NCI-H526 (cell line): ENCODE results near the gene PCSK4.
"Not testable (repeated sequence)": the region's sequence is repeated elsewhere in the genome, so short reads cannot be mapped to it uniquely, and the experiment has no call there.

Experiments used
- DNase-seq, 2 experiments: peaks; one replicate each; lab custom pipeline; 2025; lab: John Stamatoyannopoulos, UW

The PCSK4 gene

GRCh38 chr19:1522061-1522460, 31.9 kb upstream of the PCSK4 start:
- DNase-seq = no peak

DNA sequence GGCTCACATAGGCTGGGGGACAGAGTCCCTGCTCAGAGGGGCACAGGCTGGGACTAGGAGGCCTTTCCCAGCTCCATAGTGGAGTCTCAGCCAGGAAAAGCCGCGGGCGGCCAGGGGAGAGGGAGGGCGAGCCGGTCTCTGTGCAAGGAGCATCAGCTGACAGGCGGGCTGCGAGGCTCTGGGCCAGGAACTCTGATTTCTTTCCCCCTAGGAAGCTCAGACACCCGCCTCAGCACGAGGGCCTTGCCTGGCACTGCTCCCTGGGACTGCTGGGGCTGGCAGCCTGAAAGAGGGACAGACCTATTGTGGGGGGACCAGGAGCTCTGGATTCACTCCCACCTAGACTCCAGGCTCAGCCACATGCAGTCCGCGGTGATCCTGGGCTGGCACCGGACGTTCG, 31.5 kb upstream of the PCSK4 start:
- DNase-seq = no peak

- DNase-seq = no peak
Observed at GRCh38 chr19:1520203-1520780, 30.1 kb upstream of the PCSK4 start.

GRCh38 chr19:1519802-1520201, 29.7 kb upstream of the PCSK4 start:
- not testable (repeated sequence) for DNase-seq

DNA sequence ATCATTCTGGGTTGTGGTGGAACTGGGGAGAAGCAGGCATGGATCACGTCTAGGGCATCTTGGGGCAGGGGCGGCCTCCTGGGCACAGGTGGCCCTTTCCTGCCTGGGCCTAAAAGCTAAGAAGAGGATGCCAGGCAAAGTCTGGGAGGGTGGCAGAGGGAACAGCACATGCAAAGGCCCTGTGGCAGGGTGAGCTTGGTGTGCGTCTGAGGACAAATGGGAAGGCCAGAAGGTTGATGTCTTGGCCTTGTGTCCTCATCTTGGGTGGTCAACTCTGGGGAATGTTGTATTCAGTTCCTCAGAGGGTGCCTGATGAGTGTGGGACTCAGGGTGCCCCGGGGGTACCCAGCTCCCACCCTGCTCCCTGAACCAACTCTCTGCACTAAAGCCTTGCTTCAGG, 28.3 kb upstream of the PCSK4 start:
- no peak for DNase-seq

DNA sequence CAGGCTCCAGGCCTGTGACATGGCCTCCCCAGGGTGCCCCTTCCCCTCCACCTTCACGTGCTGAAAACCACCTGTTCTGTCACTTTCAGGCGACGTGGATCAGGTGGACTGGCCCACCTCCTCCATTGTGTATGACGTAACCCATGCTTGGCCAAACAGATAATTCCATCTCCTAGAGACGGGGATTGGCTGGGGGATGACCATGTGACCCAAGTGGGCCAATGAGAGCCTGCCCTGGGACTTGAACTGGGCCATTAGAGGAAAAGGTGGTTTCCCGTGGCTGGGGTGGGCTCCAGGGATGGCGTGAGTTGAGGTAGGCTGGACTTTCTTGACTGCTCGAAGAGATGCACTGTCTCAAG, 26.2 kb upstream of the PCSK4 start:
- DNase-seq = peak; percentile 9 to 41

- DNase-seq = no peak
Observed at GRCh38 chr19:1514986-1515721, 25.0 kb upstream of the PCSK4 start.

- DNase-seq = no peak
Observed at GRCh38 chr19:1514295-1514661, 24.1 kb upstream of the PCSK4 start.

DNA sequence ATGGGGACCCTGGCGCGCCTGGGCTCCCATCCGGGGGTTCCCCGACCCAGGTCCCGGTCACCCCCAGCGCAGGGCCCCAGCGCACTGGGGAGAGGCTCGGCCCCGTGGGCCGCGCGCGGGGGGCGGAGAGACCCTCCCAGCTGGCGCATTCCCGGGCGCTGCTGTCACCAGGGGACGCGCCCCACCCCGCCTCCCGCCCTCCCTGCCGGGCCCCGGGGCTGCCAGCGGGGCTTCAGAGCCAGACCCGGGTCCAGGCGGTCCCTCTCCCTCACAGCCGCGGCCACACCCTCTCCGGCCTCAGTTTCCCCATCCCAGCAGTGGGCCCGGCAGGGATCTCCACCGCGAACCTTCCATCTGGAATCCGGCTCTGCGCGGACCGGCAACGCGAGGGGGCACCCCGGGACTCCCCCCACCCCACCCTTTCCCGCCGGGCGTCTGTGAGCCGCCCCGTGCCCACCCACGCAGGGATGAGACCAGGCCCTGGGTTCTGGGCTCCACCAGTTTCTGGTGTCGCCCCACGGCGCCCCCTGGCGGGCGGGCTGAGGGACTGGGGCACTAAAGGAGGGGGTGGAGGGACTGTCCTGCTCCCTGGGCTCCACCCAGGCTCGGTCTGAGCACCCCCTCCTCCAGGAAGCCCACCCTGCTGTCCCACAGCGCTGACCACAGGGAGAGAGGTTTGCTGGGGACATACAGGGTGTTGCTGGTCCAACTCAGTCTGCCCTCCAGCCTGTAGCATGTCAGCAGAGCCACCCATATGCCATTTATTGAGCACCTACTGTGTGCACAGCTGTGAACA, 23.5 kb upstream of the PCSK4 start:
- DNase-seq = no peak

- DNase-seq = peak in 1 of 2 experiments; percentile 45
Observed at GRCh38 chr19:1512671-1513498, 22.7 kb upstream of the PCSK4 start, which contains the start of gene ADAMTSL5. ADAMTSL5 (minus strand) TSS chr19:1513019; CDS start chr19:1510943, 2,076 bp downstream.

DNA sequence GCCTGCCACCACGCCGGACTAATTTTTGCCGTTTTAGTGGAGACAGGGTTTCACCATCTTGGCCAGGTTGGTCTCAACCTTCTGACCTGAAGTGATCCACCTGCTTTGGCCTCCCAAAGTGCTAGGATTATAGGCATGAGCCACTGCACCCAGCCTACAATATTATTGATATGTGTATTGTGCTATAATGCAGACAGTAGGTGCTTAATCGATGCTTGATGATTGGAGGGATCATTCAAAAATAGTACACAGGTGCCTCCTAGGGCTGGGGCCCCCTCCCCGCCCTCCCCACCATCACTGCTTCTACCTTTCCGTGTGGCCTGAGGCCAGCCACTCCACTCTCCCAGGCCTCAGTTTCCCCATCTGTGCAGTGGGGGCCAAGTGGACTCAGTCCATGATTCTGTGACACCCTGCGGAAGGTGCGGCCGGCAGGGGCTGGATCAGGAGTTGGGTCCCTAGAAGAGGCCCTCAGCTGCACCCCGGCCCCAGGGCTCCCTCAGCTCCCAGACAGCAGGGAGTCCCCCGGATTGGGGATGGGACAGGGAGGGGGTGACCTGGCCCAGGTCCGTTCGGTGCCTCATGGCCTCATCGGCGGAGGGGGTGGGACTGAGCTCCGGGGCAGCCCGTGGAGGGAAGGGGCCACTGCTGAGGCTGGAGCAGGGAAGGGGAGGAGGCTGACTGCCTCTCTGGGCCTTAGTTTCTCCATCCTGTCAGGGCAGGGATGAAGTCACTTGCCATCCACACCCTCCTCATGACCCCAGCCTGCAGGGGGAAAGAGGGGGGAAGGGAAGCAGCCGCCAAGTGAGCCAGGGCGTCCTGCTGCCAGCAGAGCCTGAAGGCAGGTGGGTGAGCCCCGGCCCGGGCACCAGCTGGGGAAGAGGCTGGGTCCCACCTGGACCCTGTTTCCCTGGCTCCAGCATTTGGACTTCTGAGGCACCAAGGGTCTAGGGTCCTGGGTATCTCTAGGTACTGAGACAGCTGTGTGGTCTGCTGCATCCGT, 21.5 kb upstream of the PCSK4 start:
- DNase-seq = no peak

- no peak for DNase-seq
Observed at GRCh38 chr19:1510807-1511206, 20.7 kb upstream of the PCSK4 start.

GRCh38 chr19:1510442-1510806, 20.3 kb upstream of the PCSK4 start:
- DNase-seq = no peak

GRCh38 chr19:1509602-1510441, 19.7 kb upstream of the PCSK4 start:
- DNase-seq = no peak

GRCh38 chr19:1508507-1508856, 18.3 kb upstream of the PCSK4 start:
- DNase-seq = no peak

DNA sequence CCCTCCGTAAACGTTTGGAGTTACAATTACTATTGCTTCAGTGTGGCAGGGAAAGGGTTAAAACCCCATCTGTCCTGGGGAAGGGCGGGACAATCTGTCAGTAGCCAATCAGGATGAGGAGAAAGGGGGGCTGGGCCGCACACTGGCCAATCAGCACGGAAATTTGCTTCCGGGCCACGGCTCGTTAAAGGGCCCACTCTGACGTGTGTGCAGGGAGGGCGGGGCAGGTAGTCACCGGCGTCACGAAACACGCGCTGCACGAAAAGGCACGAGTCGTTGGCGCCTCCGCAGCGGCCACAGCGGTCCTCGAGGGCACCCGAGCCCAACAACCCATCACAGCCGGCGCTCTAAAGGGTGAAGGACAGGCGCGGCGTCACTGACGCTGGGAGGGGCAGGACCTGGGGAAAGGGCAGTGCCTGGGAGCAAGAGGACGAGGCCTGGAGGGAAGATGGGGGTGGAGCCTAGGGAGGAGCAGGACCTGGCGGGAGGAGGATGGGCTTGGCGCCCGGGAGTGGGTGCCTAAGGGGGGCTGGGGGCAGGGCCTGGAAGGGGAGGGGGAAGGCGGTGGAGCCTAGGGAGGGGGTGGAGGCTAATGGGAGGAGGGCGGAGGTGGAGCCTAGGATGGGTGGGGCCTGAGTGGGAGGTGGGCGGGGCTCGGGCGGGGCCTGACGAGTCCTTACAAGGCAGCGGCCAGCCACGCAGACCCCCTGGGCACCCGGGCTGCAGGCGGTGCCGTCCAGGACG, 17.8 kb upstream of the PCSK4 start:
- peak; percentile 88 to 97 for DNase-seq

DNA sequence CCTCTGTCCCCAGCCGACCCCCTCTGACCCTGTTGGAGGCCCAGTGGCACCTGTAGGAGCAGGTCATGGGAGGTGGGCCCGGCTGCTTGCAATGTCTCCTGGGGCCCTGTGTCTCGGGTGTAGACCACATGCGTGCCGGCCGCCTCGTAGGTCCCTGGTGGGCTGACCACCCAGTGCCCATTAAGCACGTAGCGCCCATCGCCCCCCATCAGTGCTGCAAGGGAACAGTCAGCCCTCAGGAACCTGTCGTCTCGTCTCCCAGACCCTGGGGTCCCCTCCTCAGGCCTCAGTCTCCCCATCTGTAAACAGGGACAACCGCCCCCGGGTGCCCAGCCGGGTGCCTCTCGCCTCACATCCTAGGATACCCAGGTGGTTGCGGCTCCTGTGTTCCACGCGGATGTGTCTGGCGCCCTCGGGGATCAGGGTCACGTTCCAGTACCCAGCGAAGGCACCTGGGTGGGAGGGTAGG, 17.1 kb upstream of the PCSK4 start:
- no peak for DNase-seq

GRCh38 chr19:1505991-1506881, 16.1 kb upstream of the PCSK4 start:
- no peak for DNase-seq
